GM18517 (cell line): ENCODE data around the gene LIN7A.

Experiments used
- ATAC-seq: cut with Tn5 transposase; IDR thresholded peaks from one replicate; pipeline ENCODE4 v1.9.1; 2021; ENCODE audit warnings: mild to moderate bottlenecking, moderate library complexity; ENCODE audit not compliant: unreplicated experiment

The LIN7A gene

GRCh38 chr12:80861641-80862378 is 75.9 kb downstream of the LIN7A start:
- ATAC-seq: no peak

- ATAC-seq: no peak
These were observed 76.8 kb downstream of the LIN7A start for GRCh38 chr12:80860928-80861327.

- no peak for ATAC-seq
These were observed 77.5 kb downstream of the LIN7A start for GRCh38 chr12:80860206-80860605.

GRCh38 chr12:80858356-80858755 is 79.4 kb downstream of the LIN7A start:
- no peak for ATAC-seq

- ATAC-seq: no peak
These were observed 80.4 kb downstream of the LIN7A start for GRCh38 chr12:80857311-80857710.

GRCh38 chr12:80849337-80849736 is 88.4 kb downstream of the LIN7A start:
- ATAC-seq: no peak

GRCh38 chr12:80848858-80849257 is 88.9 kb downstream of the LIN7A start:
- ATAC-seq: no peak

- no peak for ATAC-seq
These were observed 90.2 kb downstream of the LIN7A start for GRCh38 chr12:80847575-80847974.

- no peak for ATAC-seq
These were observed 90.8 kb downstream of the LIN7A start for GRCh38 chr12:80846952-80847351.

GRCh38 chr12:80845639-80846038 is 92.1 kb downstream of the LIN7A start:
- no peak for ATAC-seq

- ATAC-seq: no peak
These were observed 93.8 kb downstream of the LIN7A start for GRCh38 chr12:80843969-80844368.

- peak; percentile 46 for ATAC-seq
These were observed 99.0 kb downstream of the LIN7A start for GRCh38 chr12:80838708-80839107.

GRCh38 chr12:80838024-80838658 is 99.6 kb downstream of the LIN7A start:
- ATAC-seq: peak; percentile 15

DNA sequence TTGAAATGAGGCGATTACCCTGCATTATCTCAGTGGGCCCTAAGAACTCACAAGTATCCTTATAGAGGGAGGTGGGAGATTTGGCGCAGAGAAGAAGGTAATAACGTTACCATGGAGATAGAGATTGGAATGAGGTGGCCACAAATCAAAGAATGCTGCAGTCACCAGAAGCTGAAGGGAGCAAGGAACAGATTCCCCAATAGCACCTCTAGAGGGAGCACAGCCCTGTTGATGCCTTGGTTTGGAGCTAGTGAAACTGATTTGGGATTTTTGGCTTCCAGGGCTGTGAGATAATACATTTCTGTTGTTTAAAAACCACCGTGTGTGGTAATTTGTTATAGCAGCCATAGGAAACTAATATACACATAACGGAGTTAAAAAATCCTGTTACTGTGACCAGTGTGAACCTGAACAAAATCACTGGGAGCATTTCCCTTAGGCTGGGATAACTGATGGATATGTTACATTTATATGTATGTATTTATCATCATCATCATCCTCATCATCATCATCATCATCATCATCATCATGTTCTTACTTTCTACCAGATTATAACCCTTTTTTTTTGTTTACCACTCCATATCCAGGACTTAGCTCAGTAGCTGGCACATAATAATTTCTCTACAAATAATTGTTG is 100.3 kb downstream of the LIN7A start:
- peak; percentile 59 for ATAC-seq

DNA sequence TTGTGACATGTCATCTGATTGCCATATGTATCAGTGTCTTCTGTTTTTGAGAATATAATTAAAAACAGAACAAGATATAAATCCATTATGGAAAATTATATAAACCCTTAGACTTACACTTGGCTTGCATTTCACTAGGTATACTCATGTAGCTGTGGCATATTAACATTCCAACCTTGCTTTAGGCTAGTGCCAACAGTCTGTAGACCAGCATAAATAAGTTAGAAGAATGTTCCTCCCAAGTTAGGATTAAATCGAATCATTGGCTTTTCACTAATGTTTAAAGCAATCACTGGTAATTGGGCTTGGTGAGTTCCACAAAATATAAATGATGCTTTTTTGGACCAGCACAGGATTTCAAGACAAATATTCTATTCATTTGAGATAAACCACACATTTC is 103.0 kb downstream of the LIN7A start:
- ATAC-seq: no peak

DNA sequence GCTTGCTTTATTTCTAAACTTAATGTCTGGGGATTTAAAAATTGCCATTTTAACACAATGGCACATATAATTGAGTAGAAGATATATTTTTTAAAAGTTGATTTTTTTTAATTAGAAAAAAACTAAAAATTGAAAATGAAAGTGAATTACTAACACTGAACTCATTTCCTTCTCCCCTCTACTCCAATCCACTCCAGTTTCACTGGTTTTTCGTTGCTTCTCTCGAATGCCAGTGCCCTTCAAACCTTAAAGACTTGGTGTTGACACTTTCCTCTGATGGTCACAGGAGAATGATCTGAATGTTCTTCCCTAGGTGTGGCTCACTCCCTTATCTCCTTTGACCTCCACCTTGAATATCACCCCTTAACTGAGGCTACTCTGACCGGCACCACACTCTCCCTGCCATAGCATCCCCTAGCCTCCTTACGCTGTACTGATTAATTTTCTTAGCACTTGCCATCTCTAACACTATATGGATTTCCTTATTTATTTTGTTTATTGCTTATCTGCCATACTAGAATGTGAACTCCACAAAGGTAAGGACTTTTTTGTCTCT is 107.1 kb downstream of the LIN7A start:
- no peak for ATAC-seq

GRCh38 chr12:80829767-80830166 is 108.0 kb downstream of the LIN7A start:
- ATAC-seq: no peak

- ATAC-seq: no peak
These were observed 112.2 kb downstream of the LIN7A start for GRCh38 chr12:80825506-80825905.

DNA sequence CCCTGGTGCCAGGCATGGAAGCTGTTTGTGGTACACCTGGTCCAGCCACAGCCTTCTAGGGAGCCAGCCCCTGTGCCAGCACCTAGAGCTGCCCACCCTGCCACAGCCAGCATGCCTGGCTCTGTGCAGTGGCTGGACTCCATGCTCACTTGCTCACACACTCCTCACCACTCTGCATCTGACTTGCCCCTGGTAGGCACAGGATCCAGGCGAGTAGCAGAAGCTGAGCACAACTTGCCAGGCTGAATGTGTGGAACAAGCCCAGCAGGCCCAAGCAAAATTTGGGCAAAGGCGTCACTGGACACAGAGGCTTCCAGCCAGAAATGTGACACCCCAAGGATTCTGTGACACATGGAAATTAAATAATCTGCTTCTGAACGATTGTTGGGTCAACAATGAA is 114.3 kb downstream of the LIN7A start:
- no peak for ATAC-seq

GRCh38 chr12:80821513-80822000 is 116.2 kb downstream of the LIN7A start:
- peak; percentile 48 for ATAC-seq

DNA sequence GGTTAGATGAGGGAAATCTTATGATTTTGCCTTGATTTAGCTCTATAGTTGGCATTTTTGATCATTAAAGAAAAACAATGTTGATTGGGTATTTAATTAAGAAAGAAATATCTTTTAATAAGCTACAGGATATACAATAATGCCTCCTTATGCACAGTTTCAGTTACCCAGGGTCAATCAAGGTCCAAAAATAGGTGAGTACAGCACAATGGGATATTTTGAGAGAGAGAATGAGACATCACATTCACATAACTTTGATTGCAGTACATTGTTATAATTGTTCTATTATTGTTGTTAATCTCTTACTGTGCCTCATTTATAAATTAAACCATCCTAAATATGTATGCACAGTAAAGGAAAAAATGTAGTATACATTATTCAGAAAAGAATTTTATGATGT is 118.9 kb downstream of the LIN7A start:
- no peak for ATAC-seq

DNA sequence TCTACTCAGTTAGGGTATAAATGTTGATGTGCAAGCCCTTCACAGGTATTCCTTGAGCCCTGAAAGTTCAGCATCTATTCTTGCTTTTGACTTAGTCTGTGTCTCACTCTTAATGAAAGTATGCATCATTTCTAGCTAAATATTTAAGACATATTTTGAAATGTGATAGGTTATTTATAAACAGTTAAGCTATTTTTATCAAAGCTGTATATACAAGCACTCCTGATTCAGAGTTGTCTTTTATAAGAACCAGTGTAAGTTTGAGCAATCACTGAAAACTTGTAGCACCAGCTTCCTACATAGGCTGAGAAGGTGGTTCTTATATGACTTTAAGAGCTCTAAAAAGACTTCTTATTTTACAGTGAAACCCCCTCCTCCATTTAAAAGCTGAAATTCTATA is 122.4 kb downstream of the LIN7A start:
- no peak for ATAC-seq
